Small intestine (tissue), 16 donors: ENCODE measurements around the gene DNAH6. TPM values are rescaled to one million over a fixed set of nuclear protein-coding genes. Genes with fewer than 3 reads are reported as not detected.
A peak's percentile ranks its signal among the peaks of the same experiment; 100 is the strongest.
"Not testable (repeated sequence)": the region's sequence is repeated elsewhere in the genome, so short reads cannot be mapped to it uniquely, and the experiment has no call there.

Source experiments
- DNase-seq, 2 donors: peaks; one replicate each; pipeline versions ENCODE4 v3.0.0 to v3.0.0-alpha.2; 2013
- FAIRE-seq: peaks from 2 replicates; lab custom pipeline; 2012; peaks lifted over from hg19 to GRCh38; lab: Jason Lieb, UNC
- H3K27ac ChIP-seq, 3 donors: one replicate each; pipeline ENCODE4 v1.5.1; 2013; ENCODE audit warnings: low read length in 2 of 3, mild to moderate bottlenecking in 2 of 3, control low read depth in 1 of 3, inconsistent platforms in 1 of 3, low read depth in 1 of 3, moderate library complexity in 1 of 3
- H3K27me3 ChIP-seq, 3 donors: one replicate each; pipeline ENCODE4 v1.6.1; 2013; ENCODE audit warnings: low read length in 3 of 3, inconsistent platforms in 1 of 3; ENCODE audit not compliant: control insufficient read depth in 3 of 3, insufficient read depth in 3 of 3
- H3K36me3 ChIP-seq, 3 donors: one replicate each; pipeline ENCODE4 v1.6.1; 2013; ENCODE audit warnings: low read length in 3 of 3, inconsistent platforms in 1 of 3, low read depth in 1 of 3, mild to moderate bottlenecking in 1 of 3, moderate library complexity in 1 of 3; ENCODE audit not compliant: control insufficient read depth in 3 of 3, insufficient read depth in 2 of 3
- H3K4me1 ChIP-seq, 3 donors: one replicate each; pipeline ENCODE4 v1.6.1; 2013; ENCODE audit warnings: low read length in 2 of 3, inconsistent platforms in 1 of 3, low read depth in 1 of 3, mild to moderate bottlenecking in 1 of 3, moderate library complexity in 1 of 3; ENCODE audit not compliant: control insufficient read depth in 3 of 3, insufficient read depth in 2 of 3
- H3K4me3 ChIP-seq, 3 donors: one replicate each; pipeline ENCODE4 v1.5.1; 2013; ENCODE audit warnings: low read length in 3 of 3, control low read depth in 1 of 3, inconsistent platforms in 1 of 3, low read depth in 1 of 3, mild to moderate bottlenecking in 1 of 3, moderate library complexity in 1 of 3
- H3K9me3 ChIP-seq, 2 donors: one replicate each; pipeline ENCODE4 v1.6.1; 2013; ENCODE audit warnings: low read depth in 1 of 2, low read length in 1 of 2; ENCODE audit not compliant: control insufficient read depth in 2 of 2, insufficient read depth in 1 of 2
- WGBS, 3 donors: extraction: QIAGEN DNeasy Blood & Tissue Kit; methylation state at CpG; one replicate each; pipeline ENCODE4 v1.1.7; 2013; 5-methylcytosine and 5-hydroxymethylcytosine counted together
- long read RNA-seq, 10 donors: transcript quantifications; one replicate each; lab custom pipeline, GENCODE V29; 2026
- polyA plus RNA-seq, 4 donors: library from polyadenylated mRNA; stranded (reverse) in 3 of 4; unstranded in 1 of 4; fragments of 200-250 nt in 3 of 4; fragments of 120-200 nt in 1 of 4; gene quantifications; one replicate each; pipeline versions ENCODE4 v1.2.1 to v1.2.3, GENCODE V29; 2013
- donor health status: healthy with polysubstance abuse.
- donor health status: control.
- donor health status: control.
- donor health status: Bipolar disorder and iron deficiency.
- donor health status: healthy.

Gene DNAH6, protein sequence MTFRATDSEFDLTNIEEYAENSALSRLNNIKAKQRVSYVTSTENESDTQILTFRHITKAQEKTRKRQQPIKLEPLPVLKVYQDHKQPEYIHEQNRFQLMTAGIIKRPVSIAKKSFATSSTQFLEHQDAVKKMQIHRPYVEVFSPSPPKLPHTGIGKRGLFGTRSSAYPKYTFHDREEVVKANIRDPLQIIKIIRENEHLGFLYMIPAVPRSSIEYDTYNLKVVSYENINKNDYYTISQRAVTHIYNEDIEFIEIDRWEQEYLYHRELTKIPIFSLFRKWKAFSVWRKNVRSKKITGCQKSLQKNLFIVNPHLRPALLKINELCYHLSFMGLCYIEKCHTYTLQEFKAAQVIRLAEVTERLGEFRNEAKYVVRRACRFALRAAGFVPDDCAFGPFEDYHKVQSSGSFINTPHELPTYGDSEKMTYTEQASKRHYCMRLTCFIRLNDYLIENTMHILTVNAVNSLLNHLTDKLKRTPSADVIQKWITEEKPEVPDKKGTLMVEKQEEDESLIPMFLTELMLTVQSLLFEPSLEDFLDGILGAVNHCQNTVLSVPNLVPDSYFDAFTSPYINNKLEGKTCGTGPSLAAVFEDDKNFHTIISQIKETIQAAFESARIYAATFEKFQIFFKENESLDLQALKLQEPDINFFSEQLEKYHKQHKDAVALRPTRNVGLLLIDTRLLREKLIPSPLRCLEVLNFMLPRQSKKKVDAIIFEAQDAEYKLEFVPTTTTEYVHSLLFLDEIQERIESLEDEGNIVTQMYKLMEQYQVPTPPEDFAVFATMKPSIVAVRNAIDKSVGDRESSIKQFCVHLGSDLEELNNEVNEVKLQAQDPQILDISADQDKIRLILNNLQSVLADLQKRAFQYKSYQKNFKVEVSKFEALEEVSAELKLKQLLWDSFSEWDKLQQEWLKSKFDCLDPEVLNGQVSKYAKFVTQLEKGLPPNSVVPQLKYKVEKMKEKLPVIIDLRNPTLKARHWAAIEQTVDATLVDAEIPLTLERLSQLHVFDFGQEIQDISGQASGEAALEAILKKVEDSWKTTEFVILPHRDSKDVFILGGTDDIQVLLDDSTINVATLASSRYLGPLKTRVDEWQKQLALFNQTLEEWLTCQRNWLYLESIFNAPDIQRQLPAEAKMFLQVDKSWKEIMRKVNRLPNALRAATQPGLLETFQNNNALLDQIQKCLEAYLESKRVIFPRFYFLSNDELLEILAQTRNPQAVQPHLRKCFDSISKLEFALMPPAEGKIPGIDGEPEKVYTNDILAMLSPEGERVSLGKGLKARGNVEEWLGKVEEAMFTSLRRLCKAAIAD (N-terminal part only)
- 1 to 10 TPM in 1 of 4 donors, under 1 TPM in 2, not detected in 1; 0.22 to 1.4 (median 0.24) TPM for polyA plus RNA-seq
- long read RNA-seq, donor 1, result 0 reads
- long read RNA-seq, donor 2, result 0 reads
- long read RNA-seq, donor 3, result 0 reads
- long read RNA-seq, donor 4, result 0 reads
- long read RNA-seq, donor 5, result 0 reads
- long read RNA-seq, donor 6, result 0 reads
- long read RNA-seq, donor 7, result 0 reads
- long read RNA-seq, donor 8, result 0 reads
- long read RNA-seq, donor 9, result 0 reads
- long read RNA-seq, donor 10, result 0 reads

GRCh38 chr2:84516234-84516986 lies at the start of gene DNAH6:
Gene DNAH6, plus strand, starts transcription at chr2:84516498. Its CDS starts 1,329 bp downstream, at chr2:84517827.
- Histone ChIP-seq H3K36me3 (no peaks in the 10 kb centered on the region), H3K27ac (peak within 1 kb of the TSS in 1 of 3 donors; percentile 46), H3K27me3 (no peaks in the 10 kb centered on the region), H3K4me1 (peaks cover 0 to 3% (median 0%) of the 10 kb centered on the region in 3 donors), H3K9me3 (peaks cover 0 to 1% of the 10 kb centered on the region in 2 donors), H3K4me3 (peak within 1 kb of the TSS; percentile 24 to 64 (median 42))
- peak; percentile 83 for FAIRE-seq
- peak; percentile 95 to 97 for DNase-seq
- WGBS, 3 donors, result 5 to 8% (median 6%) methylated on average over 31 of the region's 31 CpGs

GRCh38 chr2:84467389-84467788 lies 48.9 kb upstream of the DNAH6 start:
- Histone ChIP-seq H3K36me3 (no peaks in the 10 kb centered on the region), H3K4me3 (no peak overlapping the region), H3K9me3 (peaks cover 0 to 37% of the 10 kb centered on the region in 2 donors), H3K27ac (no peak overlapping the region), H3K4me1 (peaks cover 0 to 5% (median 0%) of the 10 kb centered on the region in 3 donors), H3K27me3 (no peaks in the 10 kb centered on the region)
- no peak for DNase-seq
- no peak for FAIRE-seq
- 97 to 100% (median 97%) methylated on average over 1 of the region's 1 CpG for WGBS, 3 donors

DNA sequence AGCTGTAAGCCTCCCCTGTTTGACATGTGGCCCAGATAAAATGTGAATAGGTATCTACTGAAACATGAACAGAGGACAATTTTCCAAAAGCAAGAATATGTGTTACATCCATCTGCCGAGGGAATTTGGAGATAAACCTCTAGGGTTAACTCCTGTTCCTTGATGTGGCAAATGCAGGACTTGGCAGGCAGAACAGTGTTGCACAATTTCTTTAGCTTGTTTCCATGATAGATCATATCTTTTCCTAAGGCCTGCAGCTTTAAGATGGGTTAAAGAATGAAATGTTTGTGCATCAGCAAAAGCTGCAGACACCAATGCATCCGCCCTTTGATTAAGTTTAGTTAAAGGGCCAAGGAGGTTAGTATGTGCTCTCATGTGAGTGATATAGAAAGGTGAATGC lies 43.9 kb upstream of the DNAH6 start:
- not testable (repeated sequence) for H3K27me3 ChIP-seq, H3K4me1 ChIP-seq, FAIRE-seq, H3K36me3 ChIP-seq, DNase-seq, H3K4me3 ChIP-seq, H3K27ac ChIP-seq
- WGBS, 3 donors, result 38 to 50% (median 45%) methylated on average over 2 of the region's 2 CpGs
- peaks cover 0 to 54% of the 10 kb centered on the region in 2 donors for H3K9me3 ChIP-seq

DNA sequence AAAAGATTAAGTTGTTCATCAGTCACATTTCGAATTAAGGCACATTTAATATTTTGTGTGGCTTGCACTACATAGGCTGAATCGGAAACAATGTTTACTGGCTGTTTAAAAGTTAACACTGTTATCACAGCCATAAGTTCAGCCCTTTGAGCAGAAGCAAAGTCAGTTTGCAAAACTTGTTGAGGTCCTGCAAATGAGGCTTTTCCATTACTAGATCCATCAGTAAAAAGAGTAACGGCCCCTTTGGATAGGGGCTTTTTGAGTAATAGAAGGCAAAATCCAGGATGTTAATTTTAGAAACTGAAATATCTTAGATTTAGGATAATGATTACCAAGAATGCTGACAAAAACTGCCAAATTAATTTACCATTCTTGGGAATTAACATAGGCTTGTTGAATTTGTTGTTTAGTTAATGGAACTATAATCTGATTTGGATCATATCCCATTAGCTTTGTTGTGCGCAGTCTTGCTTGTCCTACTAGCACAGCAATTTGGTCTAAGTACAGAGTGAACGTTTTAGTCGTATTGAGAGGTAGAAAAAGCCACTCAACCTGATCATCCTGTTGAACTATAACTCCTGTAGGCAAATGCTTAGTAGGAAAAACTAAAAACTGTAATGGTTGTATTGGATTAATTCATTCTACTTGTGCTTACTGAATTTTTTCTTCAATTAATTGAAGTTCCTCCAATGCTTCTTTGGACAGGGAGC lies 43.3 kb upstream of the DNAH6 start:
- no peaks in the 10 kb centered on the region for H3K4me1 ChIP-seq
- no peak overlapping the region for H3K27ac ChIP-seq
- peaks cover 0 to 56% of the 10 kb centered on the region in 2 donors for H3K9me3 ChIP-seq
- H3K4me3 ChIP-seq, result no peak overlapping the region
- FAIRE-seq (no peak), DNase-seq (no peak)
- H3K27me3 ChIP-seq, result no peaks in the 10 kb centered on the region
- no peaks in the 10 kb centered on the region for H3K36me3 ChIP-seq
- 56 to 66% (median 63%) methylated on average over 6 of the region's 6 CpGs for WGBS, 3 donors

DNA sequence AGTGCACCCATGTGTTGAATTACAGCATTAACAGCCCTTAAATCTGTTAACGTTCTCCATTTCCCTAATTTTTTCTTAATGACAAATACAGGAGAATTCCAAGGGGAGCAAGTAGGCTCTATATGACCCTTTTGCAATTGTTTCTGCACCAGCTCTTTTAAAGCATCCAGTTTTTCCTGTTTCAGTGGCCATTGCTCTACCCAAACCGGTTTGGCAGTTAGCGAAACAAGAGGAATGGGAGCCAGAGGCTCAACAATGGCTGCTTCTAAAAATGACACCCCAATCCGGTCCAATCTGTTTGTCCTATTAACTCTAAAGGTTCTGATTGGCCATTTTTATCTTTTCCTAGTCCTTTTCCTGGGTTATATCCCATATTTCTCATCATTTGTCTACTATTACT lies 42.1 kb upstream of the DNAH6 start:
- no peak for FAIRE-seq
- Histone ChIP-seq H3K9me3 (peaks cover 0 to 62% of the 10 kb centered on the region in 2 donors), H3K36me3 (peaks cover 0 to 2% (median 0%) of the 10 kb centered on the region in 3 donors), H3K27ac (no peak overlapping the region), H3K27me3 (no peaks in the 10 kb centered on the region), H3K4me3 (no peak overlapping the region), H3K4me1 (no peaks in the 10 kb centered on the region)
- DNase-seq, result no peak
- 81 to 82% (median 82%) methylated on average over 4 of the region's 4 CpGs for WGBS, 3 donors

GRCh38 chr2:84477886-84478285 lies 38.4 kb upstream of the DNAH6 start:
- WGBS, 3 donors, result 88 to 100% (median 90%) methylated on average over 1 of the region's 1 CpG
- H3K4me3 ChIP-seq, result no peak overlapping the region
- H3K4me1 ChIP-seq, result no peaks in the 10 kb centered on the region
- H3K9me3 ChIP-seq, result peaks cover 0 to 36% of the 10 kb centered on the region in 2 donors
- no peaks in the 10 kb centered on the region for H3K27me3 ChIP-seq
- DNase-seq (no peak), FAIRE-seq (no peak)
- peaks cover 0 to 2% (median 0%) of the 10 kb centered on the region in 3 donors for H3K36me3 ChIP-seq
- no peak overlapping the region for H3K27ac ChIP-seq

DNA sequence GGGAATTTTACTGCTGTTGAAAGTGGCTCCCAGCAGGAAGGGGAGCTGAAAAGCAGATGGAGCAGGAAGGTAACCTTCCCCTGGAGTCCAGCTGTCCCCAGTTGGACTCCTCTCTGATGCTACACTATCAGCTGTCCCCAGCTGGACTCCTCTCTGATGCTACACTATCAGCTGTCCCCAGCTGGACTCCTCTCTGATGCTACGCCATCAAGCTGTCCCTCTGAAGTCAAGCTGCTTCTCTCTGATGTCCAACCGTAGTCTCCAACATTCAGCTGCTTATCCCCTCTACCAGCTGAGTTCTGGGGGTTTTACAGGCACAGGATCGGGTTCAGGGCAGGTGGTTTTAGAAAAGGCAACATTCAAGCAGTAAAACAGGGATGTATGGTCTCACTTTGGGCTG lies 37.4 kb upstream of the DNAH6 start:
- H3K9me3 ChIP-seq, result peaks cover 0 to 36% of the 10 kb centered on the region in 2 donors
- DNase-seq (no peak), FAIRE-seq (no peak)
- peaks cover 0 to 2% (median 0%) of the 10 kb centered on the region in 3 donors for H3K36me3 ChIP-seq
- H3K4me3 ChIP-seq, result no peak overlapping the region
- no peaks in the 10 kb centered on the region for H3K4me1 ChIP-seq
- WGBS, 3 donors, result 82 to 89% (median 88%) methylated on average over 3 of the region's 3 CpGs
- no peaks in the 10 kb centered on the region for H3K27me3 ChIP-seq
- no peak overlapping the region for H3K27ac ChIP-seq
